Osteoblast (primary cell): ENCODE measurements around the gene TENM4. TPM values are rescaled to one million over a fixed set of nuclear protein-coding genes. Genes with fewer than 3 reads are reported as not detected.

Source experiments
- DNase-seq: peaks from one replicate; pipeline ENCODE4 v3.0.0; 2011; ENCODE audit warnings: low spot score, mixed read lengths; ENCODE audit not compliant: insufficient read length; ENCODE audit errors: missing footprints
- H2AFZ ChIP-seq: 2 replicates; pipeline ENCODE4 v1.6.0; 2011; ENCODE audit warnings: mild to moderate bottlenecking, low read length
- H3K27ac ChIP-seq: 2 replicates; pipeline ENCODE4 v1.5.1; 2011; ENCODE audit warnings: mild to moderate bottlenecking, low read depth, low read length, moderate library complexity
- H3K27me3 ChIP-seq: 2 replicates; pipeline ENCODE4 v1.6.0; 2012; ENCODE audit warnings: mild to moderate bottlenecking, control low read depth, inconsistent platforms, low read length, moderate library complexity; ENCODE audit not compliant: insufficient read depth
- H3K36me3 ChIP-seq: 2 replicates; pipeline ENCODE4 v1.5.1; 2011; ENCODE audit warnings: mild to moderate bottlenecking, low read length, control low read depth, moderate library complexity; ENCODE audit not compliant: insufficient read depth
- H3K4me1 ChIP-seq: 2 replicates; pipeline ENCODE4 v1.5.1; 2011; ENCODE audit warnings: mild to moderate bottlenecking, low read length, control low read depth, moderate library complexity; ENCODE audit not compliant: insufficient read depth
- H3K4me2 ChIP-seq: 2 replicates; pipeline ENCODE4 v1.6.0; 2011; ENCODE audit warnings: mild to moderate bottlenecking, low read length; ENCODE audit not compliant: insufficient read depth
- H3K4me3 ChIP-seq: fragments of 200-600 bp; sonication (generic); 3 replicates; pipeline ENCODE4 v1.5.1; 2012; ENCODE audit warnings: mild to moderate bottlenecking, low read length, inconsistent platforms; ENCODE audit not compliant: insufficient read depth
- H3K79me2 ChIP-seq: 2 replicates; pipeline ENCODE4 v1.6.0; 2012; ENCODE audit warnings: mild to moderate bottlenecking, low read length, control low read depth, inconsistent platforms; ENCODE audit not compliant: insufficient read depth
- H3K9me3 ChIP-seq: 2 replicates; pipeline ENCODE4 v1.5.1; 2011; ENCODE audit warnings: low read depth, low read length, control low read depth
- H4K20me1 ChIP-seq: 2 replicates; pipeline ENCODE4 v1.6.0; 2012; ENCODE audit warnings: mild to moderate bottlenecking, low read length, control low read depth; ENCODE audit not compliant: insufficient read depth
- total RNA-seq: library from RNA; depleted of rRNA; stranded (reverse); fragments of >200 nt; gene quantifications from 2 replicates; pipeline ENCODE4 v1.2.3, GENCODE V29; 2012
- TF ChIP-seq, protein P1 (sequence below): IDR thresholded peaks from 2 replicates; pipeline ENCODE4 v1.5.1; 2011; ENCODE audit warnings: mild to moderate bottlenecking, low read depth, low read length, moderate library complexity; ENCODE audit errors: extremely low read depth

Gene TENM4
- total RNA-seq, 1 donor, result 63.3 TPM

- H2AFZ ChIP-seq, result no peak overlapping the region
- no peaks in the 10 kb centered on the region for H4K20me1 ChIP-seq
- peaks cover 4% of the 10 kb centered on the region for H3K4me1 ChIP-seq
- no peak overlapping the region for H3K4me3 ChIP-seq
- DNase-seq, result no peak
- H3K4me2 ChIP-seq, result no peak overlapping the region
- no peaks in the 10 kb centered on the region for H3K9me3 ChIP-seq
- TF ChIP-seq, protein P1, sequence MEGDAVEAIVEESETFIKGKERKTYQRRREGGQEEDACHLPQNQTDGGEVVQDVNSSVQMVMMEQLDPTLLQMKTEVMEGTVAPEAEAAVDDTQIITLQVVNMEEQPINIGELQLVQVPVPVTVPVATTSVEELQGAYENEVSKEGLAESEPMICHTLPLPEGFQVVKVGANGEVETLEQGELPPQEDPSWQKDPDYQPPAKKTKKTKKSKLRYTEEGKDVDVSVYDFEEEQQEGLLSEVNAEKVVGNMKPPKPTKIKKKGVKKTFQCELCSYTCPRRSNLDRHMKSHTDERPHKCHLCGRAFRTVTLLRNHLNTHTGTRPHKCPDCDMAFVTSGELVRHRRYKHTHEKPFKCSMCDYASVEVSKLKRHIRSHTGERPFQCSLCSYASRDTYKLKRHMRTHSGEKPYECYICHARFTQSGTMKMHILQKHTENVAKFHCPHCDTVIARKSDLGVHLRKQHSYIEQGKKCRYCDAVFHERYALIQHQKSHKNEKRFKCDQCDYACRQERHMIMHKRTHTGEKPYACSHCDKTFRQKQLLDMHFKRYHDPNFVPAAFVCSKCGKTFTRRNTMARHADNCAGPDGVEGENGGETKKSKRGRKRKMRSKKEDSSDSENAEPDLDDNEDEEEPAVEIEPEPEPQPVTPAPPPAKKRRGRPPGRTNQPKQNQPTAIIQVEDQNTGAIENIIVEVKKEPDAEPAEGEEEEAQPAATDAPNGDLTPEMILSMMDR, result no peak
- H3K27me3 ChIP-seq, result no peaks in the 10 kb centered on the region
- H3K79me2 ChIP-seq, result no peaks in the 10 kb centered on the region
- H3K36me3 ChIP-seq, result no peaks in the 10 kb centered on the region
- H3K27ac ChIP-seq, result no peak overlapping the region
Measured at GRCh38 chr11:79390923-79391322, 49.9 kb downstream of the TENM4 start.

DNA sequence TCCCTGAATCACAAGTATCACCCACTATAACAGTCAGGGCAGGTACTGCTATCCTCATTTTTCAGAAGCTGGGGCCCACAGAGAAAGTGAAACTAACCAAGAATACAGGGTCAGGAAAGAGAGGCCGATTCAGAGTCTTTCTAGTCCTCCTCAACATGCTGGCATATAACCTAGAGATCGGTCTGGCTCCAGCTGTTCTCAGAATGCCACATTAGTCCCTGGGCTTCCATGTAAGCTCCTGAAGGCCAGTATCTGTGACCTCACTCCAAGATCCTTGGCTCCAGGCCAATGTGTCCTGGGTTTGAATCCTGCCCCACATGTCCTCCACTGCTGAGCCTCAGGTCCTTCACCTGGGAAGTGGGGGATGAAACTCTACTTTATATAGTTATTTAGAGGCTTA, 50.4 kb downstream of the TENM4 start:
- no peak for DNase-seq
- Histone ChIP-seq H3K79me2 (no peaks in the 10 kb centered on the region), H3K4me2 (no peak overlapping the region), H3K4me1 (peaks cover 4% of the 10 kb centered on the region), H3K27ac (no peak overlapping the region), H3K36me3 (no peaks in the 10 kb centered on the region), H3K4me3 (no peak overlapping the region), H3K27me3 (no peaks in the 10 kb centered on the region), H4K20me1 (no peaks in the 10 kb centered on the region), H3K9me3 (no peaks in the 10 kb centered on the region), H2AFZ (no peak overlapping the region)
- TF ChIP-seq, protein P1, result no peak

DNA sequence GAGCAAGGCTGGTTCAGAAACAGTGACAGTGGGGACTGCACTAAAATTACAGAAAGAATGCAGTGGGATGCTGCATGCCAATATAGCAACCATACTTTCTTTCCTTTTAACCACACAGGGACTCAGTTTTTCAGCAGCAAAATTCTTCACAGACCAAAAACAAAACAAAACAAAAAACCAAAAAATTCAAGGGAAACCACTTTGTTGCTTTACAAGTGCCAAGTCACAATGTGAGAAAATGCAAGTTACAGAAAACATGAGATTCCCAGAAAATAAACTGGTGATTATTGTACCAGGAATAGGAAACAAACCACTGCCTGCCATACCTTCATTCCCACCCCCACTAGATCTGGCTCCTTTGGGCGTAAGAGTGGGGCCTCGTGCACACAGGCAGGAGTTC, 52.6 kb downstream of the TENM4 start:
- DNase-seq, result no peak
- no peaks in the 10 kb centered on the region for H3K9me3 ChIP-seq
- H3K79me2 ChIP-seq, result no peaks in the 10 kb centered on the region
- H2AFZ ChIP-seq, result no peak overlapping the region
- H3K4me1 ChIP-seq, result peaks cover 4% of the 10 kb centered on the region
- H3K36me3 ChIP-seq, result no peaks in the 10 kb centered on the region
- no peaks in the 10 kb centered on the region for H4K20me1 ChIP-seq
- no peak overlapping the region for H3K4me3 ChIP-seq
- H3K4me2 ChIP-seq, result no peak overlapping the region
- TF ChIP-seq, protein P1, result no peak
- no peak overlapping the region for H3K27ac ChIP-seq
- no peaks in the 10 kb centered on the region for H3K27me3 ChIP-seq

- Histone ChIP-seq H3K27me3 (no peaks in the 10 kb centered on the region), H3K36me3 (no peaks in the 10 kb centered on the region), H3K79me2 (no peaks in the 10 kb centered on the region), H3K4me3 (no peak overlapping the region), H4K20me1 (no peaks in the 10 kb centered on the region), H2AFZ (no peak overlapping the region), H3K9me3 (no peaks in the 10 kb centered on the region), H3K27ac (no peak overlapping the region), H3K4me1 (no peaks in the 10 kb centered on the region), H3K4me2 (no peak overlapping the region)
- TF ChIP-seq, protein P1, result no peak
- no peak for DNase-seq
Measured at GRCh38 chr11:79383874-79384273, 57.0 kb downstream of the TENM4 start.
